Measurements from ENCODE around the gene PGP.
"Not testable (repeated sequence)": the region's sequence is repeated elsewhere in the genome, so short reads cannot be mapped to it uniquely, and the experiment has no call there.

The PGP gene

GRCh38 chr16:2214719-2214968 is at the start of gene PGP:
PGP (minus strand) TSS chr16:2214840; CDS start chr16:2214777, 63 bp downstream.
- no peak for TF ChIP-seq CTCF (conservative IDR thresholded peaks at IDR 0.05; ENCODE audit: low read depth)
- CTCF ChIA-PET, result no interaction called here
- POLR2A ChIA-PET (ENCODE audit: low non-redundant PET), result interaction anchor here (0.6 kb wide), 1 partner anchor 36 kb away, joined by 5 read pairs; no protein-coding TSS in a partner anchor

GRCh38 chr16:2263026-2263425 is 48.4 kb upstream of the PGP start:
- DNase-seq (ENCODE audit: low spot score); POLR2A ChIA-PET (ENCODE audit: low non-redundant PET): not testable (repeated sequence)
- peak overlapping the region; percentile 52 for H3K27ac ChIP-seq
- CTCF ChIA-PET, result interaction anchor here (0.6 kb wide), 1 partner anchor 13 kb away, joined by 5 read pairs; no protein-coding TSS in a partner anchor

More at GRCh38 chr16:2214719-2214968, at the start of gene PGP:
- DNase-seq (ENCODE audit: low spot score), result no peak
- H3K27ac ChIP-seq, result peak within 1 kb of the TSS; percentile 93

- no peak for DNase-seq (ENCODE audit: low spot score)
- POLR2A ChIA-PET (ENCODE audit: low non-redundant PET), result no interaction called here
- CTCF ChIA-PET, result interaction anchor here (0.6 kb wide), 1 partner anchor 13 kb away, joined by 3 read pairs; no protein-coding TSS in a partner anchor
- no peak for TF ChIP-seq CTCF (conservative IDR thresholded peaks at IDR 0.05; ENCODE audit: low read depth)
- H3K27ac ChIP-seq, result no peak overlapping the region
These were observed 45.6 kb upstream of the PGP start for GRCh38 chr16:2260250-2260649.

- POLR2A ChIA-PET (ENCODE audit: low non-redundant PET); CTCF ChIA-PET; DNase-seq (ENCODE audit: low spot score): not testable (repeated sequence)
- H3K27ac ChIP-seq, result peak overlapping the region; percentile 37
These were observed 43.9 kb upstream of the PGP start for GRCh38 chr16:2258530-2258929.

- POLR2A ChIA-PET (ENCODE audit: low non-redundant PET), result no interaction called here
- no peak overlapping the region for H3K27ac ChIP-seq
- no peak for TF ChIP-seq CTCF (conservative IDR thresholded peaks at IDR 0.05; ENCODE audit: low read depth)
- no peak for DNase-seq (ENCODE audit: low spot score)
- CTCF ChIA-PET, result interaction anchor here (0.7 kb wide), 1 partner anchor 1665 kb away, joined by 3 read pairs; no protein-coding TSS in a partner anchor
These were observed 43.1 kb upstream of the PGP start for GRCh38 chr16:2257726-2258125.

- TF ChIP-seq CTCF (conservative IDR thresholded peaks at IDR 0.05; ENCODE audit: low read depth), result no peak
- H3K27ac ChIP-seq, result peak overlapping the region; percentile 97
- POLR2A ChIA-PET (ENCODE audit: low non-redundant PET), result no interaction called here
- DNase-seq (ENCODE audit: low spot score), result no peak
- CTCF ChIA-PET, result interaction anchor here (0.6 kb wide), 1 partner anchor 156 kb away, joined by 3 read pairs; no protein-coding TSS in a partner anchor
These were observed 42.0 kb upstream of the PGP start for GRCh38 chr16:2256531-2257140.

GRCh38 chr16:2253293-2253692 is 38.7 kb upstream of the PGP start:
- ChIA-PET CTCF (interaction anchor here (0.8 kb wide), 2 partner anchors 19 to 22 kb away, joined by 3 to 4 read pairs; no protein-coding TSS in a partner anchor), POLR2A (ENCODE audit: low non-redundant PET) (no interaction called here)
- H3K27ac ChIP-seq, result peak overlapping the region; percentile 97
- DNase-seq (ENCODE audit: low spot score), result no peak
- no peak for TF ChIP-seq CTCF (conservative IDR thresholded peaks at IDR 0.05; ENCODE audit: low read depth)
